Memory B cell (primary cell): Measurements from ENCODE around the gene WNT2B.

Experiments
- ATAC-seq: fragments of 150-1000 bp; cut with Tn5 transposase; 2 replicates; pipeline ENCODE4 v1.10.0; 2021; ENCODE audit warnings: low read depth, mild to moderate bottlenecking, moderate library complexity
- DNase-seq, 2 donors: peaks; one replicate each; pipeline ENCODE4 v3.0.0; 2022; ENCODE audit warnings: low spot score in 2 of 2
- H3K27ac Mint-ChIP-seq: one replicate; pipeline ENCODE4 v1.8.0; 2022; ENCODE audit warnings: mild to moderate bottlenecking, moderate library complexity, mixed read lengths
- H3K27me3 Mint-ChIP-seq: one replicate; pipeline ENCODE4 v1.8.0; 2022; ENCODE audit warnings: mixed read lengths
- H3K36me3 Mint-ChIP-seq: one replicate; pipeline ENCODE4 v1.8.0; 2022; ENCODE audit warnings: mild to moderate bottlenecking, mixed read lengths
- H3K4me1 Mint-ChIP-seq: one replicate; pipeline ENCODE4 v1.8.0; 2022; ENCODE audit warnings: mixed read lengths
- H3K4me3 Mint-ChIP-seq: one replicate; pipeline ENCODE4 v1.8.0; 2022; ENCODE audit warnings: mild to moderate bottlenecking, moderate library complexity, mixed read lengths
- H3K9me3 Mint-ChIP-seq: one replicate; pipeline ENCODE4 v1.8.0; 2022; ENCODE audit warnings: mixed read lengths

Gene WNT2B

GRCh38 chr1:112544751-112545150, 36.0 kb downstream of the WNT2B start:
- Mint-ChIP-seq H3K27me3 (no peaks in the 10 kb centered on the region), H3K9me3 (no peaks in the 10 kb centered on the region), H3K36me3 (peaks cover 16% of the 10 kb centered on the region), H3K4me3 (no peak overlapping the region), H3K27ac (no peak overlapping the region), H3K4me1 (no peaks in the 10 kb centered on the region)
- no peak for DNase-seq
- no peak for ATAC-seq

- no peak overlapping the region for H3K27ac Mint-ChIP-seq
- ATAC-seq (no peak), DNase-seq (no peak)
Measured at GRCh38 chr1:112546076-112546475, 37.3 kb downstream of the WNT2B start.

GRCh38 chr1:112548547-112548946, 39.8 kb downstream of the WNT2B start:
- H3K9me3 Mint-ChIP-seq: no peaks in the 10 kb centered on the region
- H3K36me3 Mint-ChIP-seq: peaks cover 5% of the 10 kb centered on the region
- no peaks in the 10 kb centered on the region for H3K27me3 Mint-ChIP-seq
- ATAC-seq: no peak
- no peak for DNase-seq
- H3K27ac Mint-ChIP-seq: no peak overlapping the region
- no peak overlapping the region for H3K4me3 Mint-ChIP-seq
- no peaks in the 10 kb centered on the region for H3K4me1 Mint-ChIP-seq

More at GRCh38 chr1:112546076-112546475, 37.3 kb downstream of the WNT2B start:
- Mint-ChIP-seq H3K27me3 (no peaks in the 10 kb centered on the region), H3K4me1 (no peaks in the 10 kb centered on the region), H3K9me3 (no peaks in the 10 kb centered on the region), H3K4me3 (no peak overlapping the region), H3K36me3 (peaks cover 7% of the 10 kb centered on the region)

- Mint-ChIP-seq H3K36me3 (peaks cover 5% of the 10 kb centered on the region), H3K4me1 (no peaks in the 10 kb centered on the region), H3K27me3 (no peaks in the 10 kb centered on the region), H3K4me3 (no peak overlapping the region), H3K9me3 (no peaks in the 10 kb centered on the region), H3K27ac (no peak overlapping the region)
- no peak for ATAC-seq
- no peak for DNase-seq
Measured at GRCh38 chr1:112549590-112549989, 40.8 kb downstream of the WNT2B start.

- no peaks in the 10 kb centered on the region for H3K9me3 Mint-ChIP-seq
- no peaks in the 10 kb centered on the region for H3K27me3 Mint-ChIP-seq
- H3K27ac Mint-ChIP-seq: no peak overlapping the region
- no peak overlapping the region for H3K4me3 Mint-ChIP-seq
- no peaks in the 10 kb centered on the region for H3K4me1 Mint-ChIP-seq
- DNase-seq (no peak), ATAC-seq (no peak)
- H3K36me3 Mint-ChIP-seq: peaks cover 4% of the 10 kb centered on the region
Measured at GRCh38 chr1:112554411-112554810, 45.6 kb downstream of the WNT2B start.

GRCh38 chr1:112557385-112557784, 48.6 kb downstream of the WNT2B start:
- Mint-ChIP-seq H3K27ac (no peak overlapping the region), H3K36me3 (peaks cover 4% of the 10 kb centered on the region), H3K4me3 (no peak overlapping the region), H3K9me3 (no peaks in the 10 kb centered on the region), H3K4me1 (no peaks in the 10 kb centered on the region), H3K27me3 (no peaks in the 10 kb centered on the region)
- ATAC-seq (no peak), DNase-seq (no peak)

- H3K27ac Mint-ChIP-seq: no peak overlapping the region
- no peaks in the 10 kb centered on the region for H3K9me3 Mint-ChIP-seq
- H3K4me3 Mint-ChIP-seq: no peak overlapping the region
- peaks cover 2% of the 10 kb centered on the region for H3K36me3 Mint-ChIP-seq
- ATAC-seq: no peak
- no peaks in the 10 kb centered on the region for H3K27me3 Mint-ChIP-seq
- DNase-seq: no peak
- no peaks in the 10 kb centered on the region for H3K4me1 Mint-ChIP-seq
Measured at GRCh38 chr1:112558634-112559033, 49.9 kb downstream of the WNT2B start.

- H3K4me3 Mint-ChIP-seq: no peak overlapping the region
- no peaks in the 10 kb centered on the region for H3K27me3 Mint-ChIP-seq
- H3K36me3 Mint-ChIP-seq: peaks cover 8% of the 10 kb centered on the region
- DNase-seq (no peak), ATAC-seq (no peak)
- peaks cover 3% of the 10 kb centered on the region for H3K4me1 Mint-ChIP-seq
- no peaks in the 10 kb centered on the region for H3K9me3 Mint-ChIP-seq
- no peak overlapping the region for H3K27ac Mint-ChIP-seq
Measured at GRCh38 chr1:112563341-112563740, 54.6 kb downstream of the WNT2B start.

GRCh38 chr1:112564081-112564480, 55.3 kb downstream of the WNT2B start:
- no peak overlapping the region for H3K27ac Mint-ChIP-seq
- no peak for DNase-seq

GRCh38 chr1:112565800-112566199, 57.0 kb downstream of the WNT2B start:
- H3K27ac Mint-ChIP-seq: no peak overlapping the region
- H3K36me3 Mint-ChIP-seq: peaks cover 11% of the 10 kb centered on the region
- no peaks in the 10 kb centered on the region for H3K27me3 Mint-ChIP-seq
- no peaks in the 10 kb centered on the region for H3K9me3 Mint-ChIP-seq
- DNase-seq: no peak
- ATAC-seq: no peak
- peaks cover 3% of the 10 kb centered on the region for H3K4me1 Mint-ChIP-seq
- no peak overlapping the region for H3K4me3 Mint-ChIP-seq

More at GRCh38 chr1:112564081-112564480, 55.3 kb downstream of the WNT2B start:
- peaks cover 8% of the 10 kb centered on the region for H3K36me3 Mint-ChIP-seq
- ATAC-seq: no peak
- no peak overlapping the region for H3K4me3 Mint-ChIP-seq
- H3K9me3 Mint-ChIP-seq: no peaks in the 10 kb centered on the region
- H3K27me3 Mint-ChIP-seq: no peaks in the 10 kb centered on the region
- H3K4me1 Mint-ChIP-seq: peaks cover 3% of the 10 kb centered on the region

GRCh38 chr1:112575154-112575804, 66.5 kb downstream of the WNT2B start:
- no peaks in the 10 kb centered on the region for H3K27me3 Mint-ChIP-seq
- DNase-seq (no peak), ATAC-seq (no peak)
- H3K4me3 Mint-ChIP-seq: no peak overlapping the region
- peaks cover 27% of the 10 kb centered on the region for H3K36me3 Mint-ChIP-seq
- H3K27ac Mint-ChIP-seq: no peak overlapping the region
- H3K9me3 Mint-ChIP-seq: no peaks in the 10 kb centered on the region
- H3K4me1 Mint-ChIP-seq: no peaks in the 10 kb centered on the region

- no peak overlapping the region for H3K27ac Mint-ChIP-seq
- H3K27me3 Mint-ChIP-seq: no peaks in the 10 kb centered on the region
- no peak for DNase-seq
- no peaks in the 10 kb centered on the region for H3K9me3 Mint-ChIP-seq
- H3K4me3 Mint-ChIP-seq: no peak overlapping the region
- H3K36me3 Mint-ChIP-seq: peaks cover 27% of the 10 kb centered on the region
- no peaks in the 10 kb centered on the region for H3K4me1 Mint-ChIP-seq
- no peak for ATAC-seq
Measured at GRCh38 chr1:112576240-112576639, 67.5 kb downstream of the WNT2B start.
